Urinary bladder (tissue), 4 donors: ENCODE data around the gene QDPR. TPM values are rescaled to one million over a fixed set of nuclear protein-coding genes. Genes with fewer than 3 reads are reported as not detected.

Source experiments
- DNase-seq: peaks from one replicate; pipeline ENCODE4 v3.0.0-alpha.2; 2015; ENCODE audit errors: extremely low spot score
- H3K27ac ChIP-seq: one replicate; pipeline ENCODE4 v1.5.1; 2013; ENCODE audit warnings: low read depth, mild to moderate bottlenecking, moderate library complexity
- H3K36me3 ChIP-seq: one replicate; pipeline ENCODE4 v1.6.1; 2013; ENCODE audit warnings: mild to moderate bottlenecking, moderate library complexity; ENCODE audit not compliant: insufficient read depth
- H3K4me1 ChIP-seq: one replicate; pipeline ENCODE4 v1.6.1; 2013; ENCODE audit warnings: mild to moderate bottlenecking, moderate library complexity; ENCODE audit not compliant: insufficient read depth
- H3K4me3 ChIP-seq: one replicate; pipeline ENCODE4 v1.5.1; 2013; ENCODE audit warnings: low read depth, low read length
- WGBS: extraction: QIAGEN DNeasy Blood & Tissue Kit; methylation state at CpG from one replicate; pipeline ENCODE4 v1.1.7; 2013; 5-methylcytosine and 5-hydroxymethylcytosine counted together
- polyA plus RNA-seq: library from polyadenylated mRNA; stranded (reverse); fragments of 200-250 nt; gene quantifications from one replicate; pipeline ENCODE4 v1.2.3, GENCODE V29; 2013
- total RNA-seq: library from RNA; depleted of rRNA; stranded (reverse); fragments of >200 nt; gene quantifications from one replicate; pipeline ENCODE4 v1.2.3, GENCODE V29; 2014
- donor health status: healthy with polysubstance abuse.
- donor health status: healthy.

Gene QDPR
- total and polyA plus RNA-seq, 2 donors, result 9.8 to 27.9 TPM

DNA sequence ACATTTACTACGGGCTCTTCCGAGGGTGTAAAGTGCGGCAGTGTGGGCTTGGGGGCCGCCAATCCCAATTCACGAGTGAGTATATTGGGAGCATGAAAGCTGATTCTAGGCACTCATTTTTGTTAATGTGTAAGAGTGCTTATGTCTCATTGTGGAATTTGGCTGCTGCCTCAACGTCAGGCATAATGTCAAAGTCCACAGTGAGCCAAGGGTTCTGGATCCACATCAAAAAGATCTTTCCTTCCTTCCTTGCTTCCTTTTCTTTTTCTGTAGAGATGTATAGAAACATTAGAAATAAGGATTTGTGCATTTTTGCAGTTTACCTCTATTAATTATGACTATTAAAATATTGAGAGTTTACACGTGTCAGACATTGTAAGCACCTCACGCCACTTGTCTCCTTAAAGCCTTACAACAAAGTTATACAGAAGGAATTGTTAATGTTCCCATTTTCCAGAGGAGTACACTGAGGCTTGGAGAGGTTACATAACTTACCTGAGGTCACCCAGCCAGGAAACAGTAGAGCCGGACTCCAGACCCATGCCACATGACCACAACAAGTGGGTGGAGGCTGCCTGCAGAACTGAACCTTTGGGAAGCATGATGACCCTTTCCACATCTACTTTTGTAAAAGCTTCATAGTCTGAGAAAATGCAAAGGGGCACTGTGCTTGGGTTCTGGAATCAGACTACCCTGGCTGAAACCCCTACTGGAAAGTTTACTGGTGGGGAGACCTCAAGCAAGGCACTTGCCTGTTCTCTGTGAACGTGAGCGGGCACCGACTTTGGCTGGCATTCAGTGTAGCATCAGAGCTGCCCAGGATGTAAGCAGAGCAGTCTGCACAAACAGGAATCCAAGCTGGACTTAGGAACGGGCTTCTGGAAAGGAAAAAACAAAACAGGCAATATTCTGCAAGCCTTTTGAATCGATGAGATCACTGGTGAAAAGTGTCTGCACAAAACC is 3.8 kb upstream of the QDPR start:
- no peak for DNase-seq
- 69% methylated on average over 14 of the region's 14 CpGs for WGBS

DNA sequence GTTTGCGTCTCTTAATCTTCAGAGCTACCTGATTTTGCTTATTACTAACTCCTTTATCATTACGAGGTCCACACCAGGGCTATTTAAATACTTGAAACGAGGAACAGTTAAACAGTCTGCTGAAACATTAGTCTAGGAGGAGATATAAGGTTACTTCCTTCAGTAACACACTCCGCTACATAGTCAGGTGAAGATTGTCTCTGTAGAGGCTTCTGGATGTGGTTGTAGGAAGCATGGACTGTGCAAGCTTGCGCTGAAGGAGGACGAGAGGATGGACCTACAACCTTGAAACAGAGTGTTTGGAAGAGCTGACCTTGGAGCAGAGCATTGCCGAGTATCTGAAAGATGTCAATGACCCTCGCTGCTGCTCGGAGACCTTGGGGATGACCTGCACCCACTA is 3.0 kb upstream of the QDPR start, which contains the start of gene CLRN2:
CLRN2 (plus strand) TSS at position 301 of the 400 bp plus-strand sequence. CDS start 102 bp downstream, outside the sequence.
- Histone ChIP-seq H3K27ac (no peak within 1 kb of the TSS), H3K4me3 (no peak within 1 kb of the TSS), H3K36me3 (no peaks in the 10 kb centered on the region), H3K4me1 (no peaks in the 10 kb centered on the region)
- 80% methylated on average over 9 of the region's 9 CpGs for WGBS
- DNase-seq, result no peak

More for the DNA sequence above, 3.8 kb upstream of the QDPR start:
- Histone ChIP-seq H3K36me3 (no peaks in the 10 kb centered on the region), H3K27ac (no peak overlapping the region), H3K4me3 (no peak overlapping the region), H3K4me1 (no peaks in the 10 kb centered on the region)

DNA sequence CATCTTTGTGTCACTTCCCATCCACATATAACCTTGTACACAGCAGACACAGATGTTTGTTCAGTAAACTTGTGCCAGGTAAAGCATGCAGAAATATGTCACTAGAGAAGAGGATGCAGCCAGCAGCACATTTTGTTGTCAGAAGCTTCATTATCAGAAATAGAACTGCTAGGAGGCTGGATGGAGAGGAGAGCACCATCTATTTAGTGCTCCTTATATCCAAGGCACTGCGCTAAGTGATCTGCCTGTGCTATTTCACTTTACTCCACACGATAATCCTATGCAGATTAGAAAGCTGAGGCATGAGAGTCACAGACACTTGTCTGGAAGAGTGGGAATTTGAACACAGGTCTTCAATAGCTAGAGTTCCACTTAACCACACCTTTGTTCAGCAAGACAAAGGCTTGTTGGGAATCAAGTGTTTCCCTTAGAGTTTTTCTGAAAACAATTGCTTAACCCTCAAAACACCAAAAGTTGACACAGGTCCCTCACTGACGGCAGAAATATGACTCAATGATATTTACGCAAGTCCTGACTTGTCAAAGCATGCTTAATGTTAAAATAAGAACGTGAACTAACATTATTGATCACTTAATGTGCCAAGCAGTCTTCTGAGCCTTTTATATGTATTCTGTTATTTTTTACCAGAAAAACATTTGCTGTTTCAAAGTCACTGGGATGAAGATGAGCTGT is 1.2 kb upstream of the QDPR start:
- Histone ChIP-seq H3K36me3 (no peaks in the 10 kb centered on the region), H3K27ac (no peak overlapping the region), H3K4me1 (no peaks in the 10 kb centered on the region), H3K4me3 (no peak overlapping the region)
- DNase-seq, result no peak
- WGBS, result 84% methylated on average over 5 of the region's 5 CpGs

DNA sequence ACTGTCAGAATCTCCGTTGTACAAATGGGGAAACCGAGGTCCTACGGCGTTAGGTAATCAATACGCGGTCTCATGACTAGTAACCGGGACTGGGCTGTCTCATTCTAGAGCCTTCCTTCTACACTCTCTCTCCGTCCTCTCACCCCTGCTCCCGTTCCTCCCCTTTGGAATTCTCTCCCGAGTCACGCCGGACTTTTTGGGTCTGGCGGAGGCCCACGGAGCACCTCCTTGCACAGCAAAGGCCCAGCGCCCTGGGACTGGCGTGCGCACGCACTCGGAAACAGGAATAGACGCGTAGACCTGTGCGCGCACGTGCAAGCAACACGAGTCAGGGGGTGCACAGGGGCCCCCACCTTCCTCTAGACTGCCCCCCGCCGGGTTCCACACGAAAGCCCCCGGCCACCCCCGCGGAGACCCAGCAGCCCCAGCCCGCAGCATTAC is 361 bp downstream of the QDPR start:
- WGBS, result 3% methylated on average over 32 of the region's 32 CpGs
- Histone ChIP-seq H3K27ac (no peak overlapping the region), H3K4me3 (peak overlapping the region; percentile 85), H3K4me1 (no peaks in the 10 kb centered on the region), H3K36me3 (no peaks in the 10 kb centered on the region)
- DNase-seq, result no peak

DNA sequence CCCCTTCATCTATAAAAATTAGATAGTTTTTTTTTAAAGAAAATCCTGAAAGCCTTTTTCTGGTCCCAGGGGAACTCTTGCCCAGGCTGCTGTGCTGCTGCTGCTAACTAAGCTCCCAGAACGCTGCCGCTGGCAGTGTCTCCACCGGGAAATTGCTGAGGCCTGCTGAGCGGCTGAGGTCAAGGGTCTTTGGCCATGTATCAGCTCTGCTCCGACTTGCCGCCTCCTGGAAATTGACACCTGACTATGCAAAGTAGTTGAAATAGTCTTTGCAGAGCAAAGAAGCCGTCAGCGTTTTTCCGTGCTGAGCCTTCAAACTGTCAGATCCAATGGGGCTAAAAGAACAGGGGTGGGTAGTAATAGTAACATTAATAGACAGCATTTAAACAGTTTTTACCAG is 839 bp downstream of the QDPR start:
- H3K27ac ChIP-seq, result no peak overlapping the region
- 19% methylated on average over 9 of the region's 9 CpGs for WGBS
- H3K4me1 ChIP-seq, result no peaks in the 10 kb centered on the region
- DNase-seq, result no peak
- H3K4me3 ChIP-seq, result peak overlapping the region; percentile 85
- no peaks in the 10 kb centered on the region for H3K36me3 ChIP-seq

DNA sequence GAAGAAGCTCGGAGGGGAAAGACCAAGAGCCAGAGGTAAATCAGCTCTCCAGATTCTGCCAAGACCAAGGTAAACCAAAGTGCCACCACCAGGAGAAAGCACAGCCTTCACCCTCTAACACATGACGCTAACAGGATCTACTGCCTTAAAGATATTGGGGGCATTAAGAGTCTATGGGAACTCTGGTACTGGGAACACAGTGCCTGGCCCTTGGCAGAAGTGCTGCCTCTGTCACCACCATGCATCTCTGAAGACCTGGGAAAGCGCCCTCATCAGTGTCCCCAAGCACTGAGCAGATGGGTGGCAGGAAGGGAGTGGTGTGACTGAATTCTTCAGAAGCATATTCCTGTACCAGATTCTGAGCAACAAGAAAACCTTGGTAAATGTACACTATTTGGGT is 1.3 kb downstream of the QDPR start:
- Histone ChIP-seq H3K4me3 (no peak overlapping the region), H3K27ac (no peak overlapping the region), H3K36me3 (no peaks in the 10 kb centered on the region), H3K4me1 (no peaks in the 10 kb centered on the region)
- no peak for DNase-seq
- WGBS, result 93% methylated on average over 3 of the region's 3 CpGs

DNA sequence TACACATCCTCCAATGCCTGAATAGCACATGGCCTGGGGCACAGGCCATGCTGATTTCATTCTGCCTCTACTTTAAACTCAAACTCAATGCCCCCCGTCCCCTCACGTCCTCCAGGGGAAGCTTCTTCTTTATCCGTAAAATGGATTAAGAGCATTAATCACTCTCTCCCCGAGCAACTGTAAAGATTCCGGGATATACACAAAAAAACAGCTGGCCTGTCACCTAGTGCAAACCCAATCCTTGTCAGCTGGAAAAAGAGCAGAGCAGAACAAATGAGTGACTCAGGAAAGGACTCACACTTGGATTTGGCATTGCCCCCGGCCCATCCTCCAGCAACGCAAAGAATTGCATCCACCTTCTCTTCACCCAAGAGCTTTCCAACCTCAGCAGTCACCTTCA is 7.8 kb downstream of the QDPR start:
- no peak for DNase-seq
- Histone ChIP-seq H3K27ac (no peak overlapping the region), H3K4me3 (no peak overlapping the region), H3K4me1 (no peaks in the 10 kb centered on the region), H3K36me3 (no peaks in the 10 kb centered on the region)
- WGBS, result 52% methylated on average over 7 of the region's 7 CpGs

DNA sequence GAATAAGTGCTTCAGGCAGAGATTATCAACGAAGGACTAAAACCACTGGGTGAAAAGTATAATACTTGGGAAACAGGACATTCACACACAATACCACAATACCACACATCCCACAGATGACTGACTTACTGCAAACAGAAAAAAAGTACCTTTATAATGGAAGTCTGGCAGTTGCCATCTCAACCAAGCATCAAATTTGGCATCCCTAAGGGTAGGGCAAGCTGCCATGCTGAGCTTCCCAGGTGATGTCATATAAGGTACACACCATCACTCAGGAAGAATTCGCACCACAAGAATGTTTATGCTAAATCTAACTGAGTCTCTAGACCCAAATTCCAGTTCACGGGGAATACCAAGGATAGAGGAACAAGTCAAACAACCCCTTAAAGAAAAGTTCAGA is 9.1 kb downstream of the QDPR start:
- Histone ChIP-seq H3K4me3 (no peak overlapping the region), H3K27ac (no peak overlapping the region), H3K36me3 (no peaks in the 10 kb centered on the region), H3K4me1 (no peaks in the 10 kb centered on the region)
- no peak for DNase-seq
- WGBS, result 87% methylated on average over 3 of the region's 3 CpGs

DNA sequence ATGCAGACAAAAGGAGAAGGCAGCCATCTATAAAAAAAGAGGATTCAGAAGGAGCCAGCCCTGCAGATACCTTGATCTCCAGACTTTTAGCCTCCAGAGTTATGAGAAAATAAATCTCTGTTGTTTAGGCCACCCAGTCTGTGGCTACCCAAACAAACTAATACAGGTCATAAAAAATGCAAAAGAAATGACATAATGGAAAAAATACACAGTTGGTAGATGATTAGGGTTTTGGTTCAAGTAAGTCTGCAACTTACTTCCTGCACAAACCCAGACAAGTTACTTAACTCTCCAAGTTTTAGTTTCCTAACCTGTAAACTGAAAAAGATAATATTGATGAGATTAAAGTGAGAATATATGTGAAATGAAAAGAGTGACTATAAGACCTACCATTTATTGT is 11.3 kb downstream of the QDPR start:
- H3K4me1 ChIP-seq, result no peaks in the 10 kb centered on the region
- H3K36me3 ChIP-seq, result peaks cover 2% of the 10 kb centered on the region

DNA sequence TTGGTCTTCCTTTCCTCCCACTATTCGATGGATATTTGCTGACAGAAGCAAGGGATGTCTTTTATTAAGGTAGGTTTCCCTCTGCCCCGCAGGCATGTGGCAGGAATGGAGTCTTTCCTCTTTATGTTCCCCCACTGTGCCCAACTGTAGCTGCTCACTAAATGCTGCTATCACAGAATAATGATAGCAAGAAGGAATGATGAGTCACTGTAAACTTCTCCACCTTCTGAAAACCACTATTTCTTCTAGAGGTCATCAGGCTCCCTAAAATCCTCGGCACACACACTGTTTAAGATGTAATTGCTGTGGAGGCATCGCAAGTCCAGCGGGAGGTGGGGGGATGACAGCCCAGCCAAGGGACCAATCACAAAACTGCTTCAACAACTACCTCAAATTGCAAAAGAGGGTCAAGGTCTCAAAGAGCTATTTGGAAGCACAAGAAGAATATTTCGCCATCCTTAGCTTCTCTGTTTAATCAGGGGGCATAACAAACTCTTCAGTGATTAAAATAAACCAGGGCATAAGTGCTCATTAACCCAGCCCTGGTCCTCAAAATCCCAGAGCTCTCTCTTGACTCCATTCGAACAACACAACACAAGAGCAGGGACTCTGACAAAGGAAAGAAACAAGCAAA is 13.9 kb downstream of the QDPR start:
- WGBS, result 89% methylated on average over 7 of the region's 7 CpGs
- Histone ChIP-seq H3K4me3 (no peak overlapping the region), H3K27ac (no peak overlapping the region), H3K36me3 (peaks cover 2% of the 10 kb centered on the region), H3K4me1 (no peaks in the 10 kb centered on the region)
- DNase-seq, result no peak

More for the DNA sequence above, 11.3 kb downstream of the QDPR start:
- no peak overlapping the region for H3K27ac ChIP-seq
- no peak for DNase-seq
- no peak overlapping the region for H3K4me3 ChIP-seq

DNA sequence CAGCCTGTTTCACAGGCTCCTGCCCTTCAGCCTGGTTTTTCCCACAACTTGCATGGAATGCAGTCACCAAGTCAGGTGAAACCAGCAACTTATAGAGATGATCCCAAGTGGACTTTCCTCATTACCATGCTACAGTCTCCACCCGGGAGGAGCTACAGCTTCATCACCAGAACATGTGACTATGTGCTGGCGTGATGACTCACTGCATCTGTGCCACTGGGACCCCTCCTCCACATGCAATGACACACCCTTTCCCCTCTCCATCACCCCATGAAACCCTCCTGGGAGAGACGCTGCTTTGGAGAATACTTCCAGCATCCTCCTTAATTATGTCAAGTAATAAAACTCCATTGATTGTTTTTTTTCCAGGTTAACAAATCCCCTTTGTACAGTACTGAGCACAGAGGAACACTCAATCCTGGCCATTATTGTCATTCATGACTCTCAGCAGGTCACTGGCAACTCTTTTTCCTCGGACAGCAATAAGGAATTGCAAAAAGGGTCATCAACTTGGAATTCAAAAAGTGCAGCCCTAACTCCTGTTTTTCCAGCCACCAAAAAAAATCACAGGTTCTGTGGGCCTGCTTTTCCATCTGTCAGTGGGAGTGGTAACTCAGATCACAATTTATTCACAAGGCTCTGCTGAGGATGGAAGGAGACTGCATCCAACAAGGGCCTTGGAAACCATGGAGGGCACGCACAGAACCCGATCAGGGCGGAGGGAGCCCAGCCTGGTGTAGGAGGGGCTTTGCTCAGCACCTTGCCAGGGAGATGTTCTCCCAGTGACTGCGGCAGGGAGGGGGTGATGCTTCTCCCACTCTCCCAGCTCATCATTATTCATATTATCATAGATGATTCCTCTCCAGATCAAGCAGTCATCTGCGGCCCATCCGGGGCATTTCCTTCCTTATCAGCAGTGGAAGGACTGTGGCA is 17.4 kb downstream of the QDPR start:
- WGBS, result 86% methylated on average over 10 of the region's 10 CpGs
- DNase-seq, result no peak

DNA sequence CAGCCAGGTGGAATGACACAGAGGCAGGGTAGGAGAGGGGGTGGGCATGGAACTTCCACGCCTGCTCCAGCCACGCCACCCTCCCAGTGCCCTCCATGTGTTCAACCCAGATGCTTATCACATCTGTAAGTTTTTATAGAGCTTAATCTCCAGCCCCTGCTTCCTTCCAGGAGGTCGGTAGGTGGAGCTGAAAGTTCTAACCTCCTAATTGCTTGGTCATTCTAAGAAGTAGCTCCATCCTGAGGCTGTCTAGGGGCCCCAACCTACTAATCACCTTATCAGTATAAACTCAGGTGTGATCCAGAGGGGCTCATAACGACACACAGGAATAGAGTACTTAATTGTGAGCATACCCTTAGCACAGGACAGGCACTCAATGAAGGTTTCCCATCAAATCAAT is 18.3 kb downstream of the QDPR start:
- Histone ChIP-seq H3K36me3 (peaks cover 2% of the 10 kb centered on the region), H3K4me1 (no peaks in the 10 kb centered on the region), H3K27ac (no peak overlapping the region), H3K4me3 (no peak overlapping the region)
- no peak for DNase-seq
- WGBS, result 77% methylated on average over 4 of the region's 4 CpGs

More for the DNA sequence above, 17.4 kb downstream of the QDPR start:
- H3K27ac ChIP-seq, result no peak overlapping the region
- H3K4me1 ChIP-seq, result no peaks in the 10 kb centered on the region
- peaks cover 2% of the 10 kb centered on the region for H3K36me3 ChIP-seq
- no peak overlapping the region for H3K4me3 ChIP-seq

DNA sequence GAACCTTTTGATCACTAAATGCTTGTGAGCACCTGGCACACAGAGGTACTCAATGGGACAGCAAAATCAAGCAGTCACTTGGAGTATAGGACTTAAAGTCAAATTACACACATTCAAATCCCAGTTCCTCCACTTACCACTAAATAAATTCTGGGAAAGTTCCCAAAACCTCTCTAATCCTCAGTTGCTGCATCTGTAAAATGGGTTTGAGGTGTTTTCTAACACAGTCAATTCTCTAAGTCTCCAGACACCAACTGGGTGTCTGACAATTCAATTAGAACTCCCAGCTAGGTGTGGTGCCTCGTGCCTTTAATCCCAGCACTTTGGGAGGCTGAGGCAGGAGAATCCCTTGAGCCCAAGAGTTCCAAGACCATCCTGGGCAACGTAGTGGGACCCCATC is 19.0 kb downstream of the QDPR start:
- DNase-seq, result no peak
- Histone ChIP-seq H3K4me1 (no peaks in the 10 kb centered on the region), H3K4me3 (no peak overlapping the region), H3K27ac (no peak overlapping the region), H3K36me3 (peaks cover 2% of the 10 kb centered on the region)
- WGBS, result 97% methylated on average over 2 of the region's 2 CpGs
